Measurements from ENCODE around the gene CDH13.

The CDH13 gene

GRCh38 chr16:82957212-82957611 is 330.4 kb downstream of the CDH13 start:
- Mint-ChIP-seq H3K4me3 (no peak overlapping the region), H3K27me3 (peaks cover 16% of the 10 kb centered on the region), H3K27ac (ENCODE audit: low read depth) (no peak overlapping the region), H3K36me3 (ENCODE audit: insufficient read depth) (no peaks in the 10 kb centered on the region), H3K9me3 (no peaks in the 10 kb centered on the region), H3K4me1 (peaks cover 22% of the 10 kb centered on the region)
- ATAC-seq (replicated peaks; ENCODE audit: extremely low read depth, poor library complexity, severe bottlenecking) (no peak), DNase-seq (ENCODE audit: low spot score in 2 of 2) (no peak)

DNA sequence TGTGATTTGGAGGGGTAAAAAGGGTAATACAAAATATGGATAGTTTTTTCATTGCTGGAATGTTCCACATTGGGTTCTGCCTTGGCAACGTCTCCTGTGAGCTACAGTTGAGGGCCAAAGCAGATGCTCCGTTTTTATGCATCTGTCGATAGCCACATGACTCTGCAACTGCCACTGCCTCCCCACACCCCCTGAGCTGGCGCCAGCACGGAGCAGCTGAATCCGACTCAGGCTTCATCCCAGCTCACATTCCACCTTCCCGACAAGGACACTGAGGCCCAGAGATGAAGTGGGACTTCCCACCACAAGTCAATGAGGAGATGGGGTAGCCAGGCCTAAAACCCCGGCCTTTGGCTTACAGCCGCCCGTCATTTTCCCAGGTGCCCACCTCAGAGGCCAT is 334.1 kb downstream of the CDH13 start:
- DNase-seq (ENCODE audit: low spot score in 2 of 2), result no peak
- Mint-ChIP-seq H3K4me1 (peaks cover 17% of the 10 kb centered on the region), H3K27ac (ENCODE audit: low read depth) (no peak overlapping the region), H3K36me3 (ENCODE audit: insufficient read depth) (no peaks in the 10 kb centered on the region), H3K4me3 (no peak overlapping the region), H3K27me3 (peaks cover 8% of the 10 kb centered on the region), H3K9me3 (no peaks in the 10 kb centered on the region)
- no peak for ATAC-seq (replicated peaks; ENCODE audit: extremely low read depth, poor library complexity, severe bottlenecking)

DNA sequence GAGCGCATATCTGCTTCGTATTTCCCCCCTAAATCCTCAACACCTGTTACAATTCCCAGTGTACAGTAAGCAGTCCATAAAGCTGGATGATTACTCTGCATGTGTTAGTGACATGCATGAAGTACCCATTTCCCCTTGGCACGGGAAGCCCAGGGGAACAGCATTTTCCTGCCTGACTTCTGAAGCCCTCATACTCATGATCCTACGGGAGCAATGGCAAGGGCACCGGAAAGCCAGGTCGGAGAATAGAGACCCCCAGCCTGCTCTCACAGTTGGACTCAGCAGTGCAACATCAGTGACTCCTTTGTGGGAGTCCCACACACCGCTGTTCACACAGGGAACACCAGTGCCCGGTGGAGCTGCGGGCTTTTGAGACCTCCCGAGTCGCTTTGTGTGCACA is 336.9 kb downstream of the CDH13 start:
- Mint-ChIP-seq H3K9me3 (no peaks in the 10 kb centered on the region), H3K4me3 (no peak overlapping the region), H3K27ac (ENCODE audit: low read depth) (no peak overlapping the region), H3K27me3 (peaks cover 8% of the 10 kb centered on the region), H3K36me3 (ENCODE audit: insufficient read depth) (no peaks in the 10 kb centered on the region), H3K4me1 (peaks cover 7% of the 10 kb centered on the region)
- DNase-seq (ENCODE audit: low spot score in 2 of 2) (no peak), ATAC-seq (replicated peaks; ENCODE audit: extremely low read depth, poor library complexity, severe bottlenecking) (no peak)

GRCh38 chr16:82965808-82966207 is 339.0 kb downstream of the CDH13 start:
- ATAC-seq (replicated peaks; ENCODE audit: extremely low read depth, poor library complexity, severe bottlenecking) (no peak), DNase-seq (ENCODE audit: low spot score in 2 of 2) (no peak)
- Mint-ChIP-seq H3K4me3 (no peak overlapping the region), H3K4me1 (no peaks in the 10 kb centered on the region), H3K36me3 (ENCODE audit: insufficient read depth) (no peaks in the 10 kb centered on the region), H3K9me3 (no peaks in the 10 kb centered on the region), H3K27me3 (peaks cover 8% of the 10 kb centered on the region), H3K27ac (ENCODE audit: low read depth) (no peak overlapping the region)

DNA sequence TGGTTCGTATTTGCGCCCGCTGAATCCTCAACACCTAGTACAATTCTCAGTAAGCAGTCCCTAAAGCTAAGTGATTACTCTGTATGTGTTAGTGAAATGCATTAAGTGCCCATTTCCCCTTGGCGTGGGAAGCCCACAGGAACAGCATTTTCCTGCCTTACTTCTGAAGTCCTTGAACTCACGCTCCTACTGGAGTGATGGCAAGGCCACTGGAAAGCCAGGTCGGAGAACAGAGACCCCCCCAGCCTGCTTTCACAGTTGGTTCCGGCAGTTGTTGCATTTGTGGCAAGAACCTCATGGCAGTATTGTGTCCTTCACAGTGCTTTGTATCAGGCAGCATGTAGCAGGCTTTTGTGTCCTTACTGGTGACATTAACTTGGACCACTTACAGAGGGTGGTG is 340.7 kb downstream of the CDH13 start:
- DNase-seq (ENCODE audit: low spot score in 2 of 2), result no peak
- no peaks in the 10 kb centered on the region for H3K9me3 Mint-ChIP-seq
- no peaks in the 10 kb centered on the region for H3K36me3 Mint-ChIP-seq (ENCODE audit: insufficient read depth)
- no peak overlapping the region for H3K4me3 Mint-ChIP-seq
- H3K27ac Mint-ChIP-seq (ENCODE audit: low read depth), result no peak overlapping the region
- H3K27me3 Mint-ChIP-seq, result peaks cover 2% of the 10 kb centered on the region
- H3K4me1 Mint-ChIP-seq, result no peaks in the 10 kb centered on the region
- no peak for ATAC-seq (replicated peaks; ENCODE audit: extremely low read depth, poor library complexity, severe bottlenecking)

GRCh38 chr16:82971126-82971525 is 344.4 kb downstream of the CDH13 start:
- Mint-ChIP-seq H3K36me3 (ENCODE audit: insufficient read depth) (no peaks in the 10 kb centered on the region), H3K27me3 (peaks cover 16% of the 10 kb centered on the region), H3K27ac (ENCODE audit: low read depth) (no peak overlapping the region), H3K4me1 (no peaks in the 10 kb centered on the region), H3K9me3 (no peaks in the 10 kb centered on the region), H3K4me3 (no peak overlapping the region)
- DNase-seq (ENCODE audit: low spot score in 2 of 2) (no peak), ATAC-seq (replicated peaks; ENCODE audit: extremely low read depth, poor library complexity, severe bottlenecking) (no peak)

DNA sequence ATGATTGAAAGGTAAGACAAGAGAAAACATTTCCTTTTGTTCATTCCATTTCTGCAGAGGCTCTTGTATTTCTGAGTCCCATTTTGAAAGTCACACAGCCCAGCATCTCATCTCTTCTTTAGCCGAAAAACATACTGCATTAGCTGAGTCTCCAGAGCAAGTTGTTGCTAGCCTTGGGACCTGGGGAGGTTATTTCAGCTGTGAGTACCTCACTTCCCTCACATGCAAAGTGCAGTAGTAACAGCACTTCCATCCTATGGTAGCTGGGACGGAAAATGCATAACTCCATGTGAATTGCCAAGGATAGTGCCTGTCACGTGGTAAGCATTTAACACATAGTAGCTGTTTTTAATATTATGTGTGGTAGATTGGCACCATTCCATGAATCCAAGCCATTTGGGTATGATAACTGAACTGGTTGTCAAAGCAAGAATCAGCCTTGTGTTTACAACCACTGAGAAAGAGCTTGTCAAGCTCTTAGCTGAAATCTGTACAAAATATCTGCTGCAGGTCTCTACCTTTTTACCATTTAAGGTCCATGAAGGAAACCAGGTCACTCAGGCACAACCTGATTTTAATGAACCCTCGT is 345.7 kb downstream of the CDH13 start:
- Mint-ChIP-seq H3K27ac (ENCODE audit: low read depth) (no peak overlapping the region), H3K27me3 (peaks cover 16% of the 10 kb centered on the region), H3K4me1 (no peaks in the 10 kb centered on the region), H3K4me3 (no peak overlapping the region), H3K9me3 (peaks cover 1% of the 10 kb centered on the region), H3K36me3 (ENCODE audit: insufficient read depth) (no peaks in the 10 kb centered on the region)
- no peak for DNase-seq (ENCODE audit: low spot score in 2 of 2)
- no peak for ATAC-seq (replicated peaks; ENCODE audit: extremely low read depth, poor library complexity, severe bottlenecking)

DNA sequence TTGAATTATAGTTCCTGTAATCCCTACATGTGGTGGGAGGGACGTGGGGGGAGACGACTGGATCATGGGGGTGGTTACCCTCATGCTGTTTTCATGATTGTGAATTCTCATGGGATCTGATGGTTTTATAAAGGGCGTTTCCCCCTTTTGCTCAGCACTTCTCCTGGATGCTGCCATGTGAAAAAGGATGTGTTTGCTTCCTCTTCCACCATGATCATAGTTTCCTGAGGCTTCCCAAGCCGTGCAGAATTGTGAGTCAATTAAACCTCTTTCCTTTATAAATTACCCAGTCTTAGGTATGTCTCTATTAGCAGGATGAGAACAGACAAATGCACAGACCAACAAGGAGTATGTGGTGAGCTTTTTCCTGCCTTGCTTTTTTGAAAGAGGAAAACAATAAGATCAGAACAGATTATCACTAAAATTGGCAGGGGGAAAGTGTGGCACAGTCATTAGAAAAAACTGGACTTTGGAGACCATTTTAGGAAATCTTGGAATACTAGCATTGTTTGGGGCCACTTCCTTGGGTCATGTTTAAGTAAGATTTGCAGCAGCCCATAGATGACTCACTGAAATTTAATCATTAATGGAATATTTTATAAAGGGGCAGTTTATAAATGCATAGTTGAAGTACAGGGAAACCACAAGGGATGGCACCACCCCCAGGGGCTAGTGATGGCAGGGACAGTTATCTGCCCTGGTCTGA is 352.8 kb downstream of the CDH13 start:
- no peaks in the 10 kb centered on the region for H3K36me3 Mint-ChIP-seq (ENCODE audit: insufficient read depth)
- no peak for ATAC-seq (replicated peaks; ENCODE audit: extremely low read depth, poor library complexity, severe bottlenecking)
- peaks cover 9% of the 10 kb centered on the region for H3K9me3 Mint-ChIP-seq
- no peaks in the 10 kb centered on the region for H3K4me1 Mint-ChIP-seq
- H3K4me3 Mint-ChIP-seq, result no peak overlapping the region
- H3K27ac Mint-ChIP-seq (ENCODE audit: low read depth), result no peak overlapping the region
- peaks cover 19% of the 10 kb centered on the region for H3K27me3 Mint-ChIP-seq
- DNase-seq (ENCODE audit: low spot score in 2 of 2), result no peak

DNA sequence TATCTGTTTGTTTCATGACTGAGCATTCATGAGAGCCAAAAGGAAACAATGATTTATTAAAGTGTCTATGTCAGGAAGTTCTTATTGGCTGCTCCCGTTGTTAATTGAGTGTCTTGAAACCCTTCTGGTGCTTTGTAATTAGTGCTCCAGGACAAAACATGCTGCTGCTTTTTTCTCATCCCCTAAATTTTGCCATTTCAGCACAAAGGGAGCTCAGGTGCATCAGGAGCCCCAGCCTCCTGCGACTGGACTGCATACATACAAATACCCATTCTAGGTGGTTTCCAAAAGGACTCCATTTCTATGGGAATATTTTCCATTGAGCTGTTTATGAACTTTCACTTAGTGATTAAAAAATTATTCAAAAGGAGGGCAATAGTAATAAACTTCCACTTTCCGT is 354.0 kb downstream of the CDH13 start:
- no peak overlapping the region for H3K4me3 Mint-ChIP-seq
- peaks cover 1% of the 10 kb centered on the region for H3K36me3 Mint-ChIP-seq (ENCODE audit: insufficient read depth)
- H3K4me1 Mint-ChIP-seq, result no peaks in the 10 kb centered on the region
- ATAC-seq (replicated peaks; ENCODE audit: extremely low read depth, poor library complexity, severe bottlenecking) (no peak), DNase-seq (ENCODE audit: low spot score in 2 of 2) (no peak)
- no peak overlapping the region for H3K27ac Mint-ChIP-seq (ENCODE audit: low read depth)
- H3K9me3 Mint-ChIP-seq, result peaks cover 9% of the 10 kb centered on the region
- H3K27me3 Mint-ChIP-seq, result peaks cover 19% of the 10 kb centered on the region

DNA sequence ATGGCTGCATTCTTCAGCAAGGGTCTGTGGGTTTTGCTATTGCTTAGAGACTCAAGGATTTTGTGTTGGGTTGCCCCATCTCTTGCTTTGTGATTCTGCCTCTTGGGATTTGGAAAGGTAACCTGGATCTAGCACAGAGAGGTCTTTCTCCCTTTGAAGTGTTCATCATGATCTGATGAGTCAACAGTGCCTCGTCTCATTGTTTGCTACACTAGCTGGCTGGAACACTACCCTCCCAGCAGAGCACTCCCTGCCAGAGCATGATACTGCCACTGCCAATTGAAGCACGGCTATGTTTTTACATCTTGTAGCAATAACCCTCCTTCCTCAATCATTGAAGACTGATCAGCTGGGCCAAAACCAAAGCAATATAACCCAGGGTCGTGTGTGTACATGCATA is 361.0 kb downstream of the CDH13 start:
- ATAC-seq (replicated peaks; ENCODE audit: extremely low read depth, poor library complexity, severe bottlenecking) (no peak), DNase-seq (ENCODE audit: low spot score in 2 of 2) (no peak)
- Mint-ChIP-seq H3K4me3 (no peak overlapping the region), H3K9me3 (no peaks in the 10 kb centered on the region), H3K27me3 (peaks cover 10% of the 10 kb centered on the region), H3K36me3 (ENCODE audit: insufficient read depth) (peaks cover 1% of the 10 kb centered on the region), H3K4me1 (no peaks in the 10 kb centered on the region), H3K27ac (ENCODE audit: low read depth) (no peak overlapping the region)

- H3K27me3 Mint-ChIP-seq, result no peaks in the 10 kb centered on the region
- H3K4me1 Mint-ChIP-seq, result no peaks in the 10 kb centered on the region
- no peak overlapping the region for H3K27ac Mint-ChIP-seq (ENCODE audit: low read depth)
- H3K36me3 Mint-ChIP-seq (ENCODE audit: insufficient read depth), result peaks cover 1% of the 10 kb centered on the region
- no peak overlapping the region for H3K4me3 Mint-ChIP-seq
- no peaks in the 10 kb centered on the region for H3K9me3 Mint-ChIP-seq
- ATAC-seq (replicated peaks; ENCODE audit: extremely low read depth, poor library complexity, severe bottlenecking) (no peak), DNase-seq (ENCODE audit: low spot score in 2 of 2) (no peak)
These were observed 363.4 kb downstream of the CDH13 start for GRCh38 chr16:82990155-82990554.

DNA sequence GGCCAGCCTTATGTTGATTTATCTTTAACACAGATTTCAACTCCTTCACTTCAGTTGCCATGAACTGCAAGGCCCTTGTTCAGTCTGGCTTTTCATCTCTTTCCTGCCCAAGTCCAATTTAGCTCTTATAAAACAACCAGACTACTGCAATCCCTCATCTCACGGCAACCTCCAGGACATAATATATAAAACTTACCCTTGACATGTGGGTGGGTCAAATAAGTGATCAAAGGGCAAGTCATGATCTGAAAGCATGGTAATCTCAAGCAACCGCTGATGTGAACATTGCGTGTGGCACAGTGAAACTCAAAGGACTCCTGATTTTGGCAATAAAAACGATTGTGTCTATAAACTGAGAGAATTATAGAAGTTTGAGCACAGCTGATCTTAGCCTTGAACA is 364.6 kb downstream of the CDH13 start:
- ATAC-seq (replicated peaks; ENCODE audit: extremely low read depth, poor library complexity, severe bottlenecking), result no peak

DNA sequence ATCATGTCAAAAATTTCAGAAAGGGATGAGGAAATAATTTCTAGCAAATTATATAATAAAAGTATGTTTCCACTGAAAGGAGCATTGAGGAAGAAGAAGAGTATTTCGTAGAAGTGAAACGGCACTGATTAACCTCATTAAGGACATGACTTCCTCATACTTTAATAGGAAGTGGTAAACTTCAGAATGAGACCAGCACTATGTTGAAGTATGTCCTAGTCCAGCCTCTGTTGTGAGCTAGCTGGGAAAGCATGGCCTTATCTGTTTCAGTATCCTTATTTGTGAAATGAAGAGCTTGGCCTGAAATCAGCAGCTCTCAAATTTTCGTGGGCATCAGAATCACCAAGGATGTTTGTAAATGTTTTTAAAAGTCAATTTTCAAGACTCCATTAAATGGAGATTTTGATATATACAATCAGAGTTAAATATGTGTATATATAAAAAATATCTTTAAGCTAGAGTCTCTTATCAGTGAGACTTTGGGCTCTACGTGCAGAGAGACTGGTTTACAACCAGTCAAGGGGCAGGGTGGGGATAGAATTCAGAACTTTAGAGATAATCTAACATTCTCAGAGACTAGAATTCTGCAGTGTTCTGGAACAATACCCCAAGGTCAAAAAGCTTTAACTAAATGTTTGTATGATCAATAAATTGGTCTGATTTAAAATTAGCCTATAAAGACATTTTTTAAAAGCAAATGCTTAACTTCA is 365.4 kb downstream of the CDH13 start:
- Mint-ChIP-seq H3K9me3 (no peaks in the 10 kb centered on the region), H3K36me3 (ENCODE audit: insufficient read depth) (no peaks in the 10 kb centered on the region), H3K27me3 (no peaks in the 10 kb centered on the region), H3K4me3 (no peak overlapping the region), H3K27ac (ENCODE audit: low read depth) (no peak overlapping the region), H3K4me1 (no peaks in the 10 kb centered on the region)
- DNase-seq (ENCODE audit: low spot score in 2 of 2), result no peak
- ATAC-seq (replicated peaks; ENCODE audit: extremely low read depth, poor library complexity, severe bottlenecking), result no peak

More for the DNA sequence above, 364.6 kb downstream of the CDH13 start:
- Mint-ChIP-seq H3K27ac (ENCODE audit: low read depth) (no peak overlapping the region), H3K4me1 (no peaks in the 10 kb centered on the region), H3K9me3 (no peaks in the 10 kb centered on the region), H3K4me3 (no peak overlapping the region), H3K36me3 (ENCODE audit: insufficient read depth) (no peaks in the 10 kb centered on the region), H3K27me3 (no peaks in the 10 kb centered on the region)
- no peak for DNase-seq (ENCODE audit: low spot score in 2 of 2)
